CD4-positive, alpha-beta T cell treated with Interleukin-1 beta for 1 hour (primary cell): ENCODE data around the gene CORO6.
A peak's percentile ranks its signal among the peaks of the same experiment; 100 is the strongest.

Source experiments
- DNase-seq, 2 donors: peaks; one replicate each; pipeline ENCODE4 v3.0.0-alpha.2; 2020 to 2022

CORO6 gene

GRCh38 chr17:29612404-29613280, 10.1 kb downstream of the CORO6 start:
- DNase-seq, result no peak

- no peak for DNase-seq
Measured at GRCh38 chr17:29612094-29612403, 10.7 kb downstream of the CORO6 start.

- no peak for DNase-seq
Measured at GRCh38 chr17:29611351-29612093, 11.2 kb downstream of the CORO6 start.

GRCh38 chr17:29610395-29610794, 12.3 kb downstream of the CORO6 start:
- DNase-seq, result no peak

DNA sequence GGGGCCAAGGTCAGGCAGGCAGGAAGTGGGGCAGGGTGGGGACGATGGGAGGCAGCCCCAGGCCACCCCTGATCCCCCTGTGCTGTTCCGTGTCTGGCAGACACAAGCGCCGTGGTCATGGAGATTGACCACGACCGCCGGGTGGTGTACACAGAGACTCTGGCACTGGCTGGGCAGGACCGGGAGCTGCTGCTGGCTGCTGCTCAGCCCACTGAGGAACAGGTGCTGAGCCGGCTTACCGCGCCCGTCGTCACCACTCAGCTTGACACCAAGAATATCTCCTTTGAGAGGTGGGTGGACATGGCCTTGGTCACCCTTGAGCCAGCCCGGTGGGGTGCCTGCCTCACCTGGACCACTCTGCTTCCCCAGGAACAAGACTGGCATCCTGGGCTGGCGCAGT, 13.7 kb downstream of the CORO6 start:
- DNase-seq, result no peak

- no peak for DNase-seq
Measured at GRCh38 chr17:29607557-29608195, 15.0 kb downstream of the CORO6 start.

DNA sequence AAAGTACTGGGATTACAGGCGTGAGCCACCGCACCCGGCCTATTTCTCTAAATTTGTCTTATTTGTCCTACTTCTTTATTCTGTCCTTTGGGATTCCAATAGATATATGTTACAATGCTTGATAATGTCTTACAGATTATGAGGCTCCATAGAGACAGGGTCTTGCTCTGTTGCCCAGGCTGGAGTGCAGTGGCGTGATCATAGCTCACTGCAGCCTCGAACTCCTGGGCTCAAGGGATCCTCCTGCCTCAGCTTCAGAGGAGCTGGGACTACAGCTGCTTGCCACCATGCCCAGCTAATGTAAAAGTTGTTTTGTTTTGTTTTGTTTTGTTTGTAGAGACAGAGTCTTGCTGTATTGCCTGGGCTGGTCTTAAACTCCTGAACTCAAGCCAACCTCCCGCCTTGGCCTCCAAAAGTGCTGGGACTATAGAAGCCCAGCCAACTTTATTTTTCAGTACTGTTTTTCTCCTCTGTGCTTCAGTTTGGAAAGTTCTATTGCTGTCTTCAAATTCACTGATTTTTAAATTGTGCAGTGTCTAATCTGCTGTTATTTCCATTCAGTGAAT, 19.5 kb downstream of the CORO6 start:
- DNase-seq, result no peak

DNA sequence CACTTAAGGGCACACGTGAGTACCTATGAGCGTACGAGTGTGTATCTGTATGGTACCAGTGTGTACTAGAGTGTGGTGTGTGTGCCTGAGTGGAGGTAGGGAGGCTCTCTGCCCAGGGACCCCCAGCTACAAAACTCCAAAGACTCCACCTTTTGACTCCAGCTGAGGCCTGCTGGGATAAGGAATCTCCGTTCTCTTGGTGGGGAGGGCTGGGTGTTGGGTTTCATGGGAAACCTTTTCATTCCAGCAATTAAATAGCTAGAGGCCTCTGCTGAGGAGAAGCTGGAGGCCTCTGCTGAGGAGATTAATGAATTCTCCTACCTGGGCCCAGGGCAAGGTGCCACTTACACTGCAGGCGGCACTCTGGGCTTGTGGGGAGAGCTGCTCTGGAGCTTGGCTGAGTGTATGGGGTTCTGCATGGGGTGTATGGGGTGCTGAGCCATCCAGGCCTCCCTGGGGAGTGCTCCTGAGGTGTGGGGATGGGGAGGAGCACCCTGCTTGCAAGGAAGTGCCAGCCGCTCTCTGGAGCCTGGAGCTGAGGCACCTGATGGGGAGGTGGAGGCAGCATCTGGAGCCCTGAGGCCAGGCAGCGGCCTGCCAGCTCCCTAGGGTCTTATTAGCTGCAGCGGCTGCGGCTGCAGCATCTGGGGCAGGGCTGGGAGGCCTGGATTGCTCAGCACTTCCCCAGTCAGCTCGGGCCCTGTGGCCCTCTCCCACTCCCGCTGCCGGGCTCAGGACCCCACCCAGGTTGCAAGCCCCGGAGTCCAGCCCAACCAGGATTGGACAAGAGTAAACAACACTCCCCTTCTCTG, 25.1 kb downstream of the CORO6 start:
- no peak for DNase-seq

DNA sequence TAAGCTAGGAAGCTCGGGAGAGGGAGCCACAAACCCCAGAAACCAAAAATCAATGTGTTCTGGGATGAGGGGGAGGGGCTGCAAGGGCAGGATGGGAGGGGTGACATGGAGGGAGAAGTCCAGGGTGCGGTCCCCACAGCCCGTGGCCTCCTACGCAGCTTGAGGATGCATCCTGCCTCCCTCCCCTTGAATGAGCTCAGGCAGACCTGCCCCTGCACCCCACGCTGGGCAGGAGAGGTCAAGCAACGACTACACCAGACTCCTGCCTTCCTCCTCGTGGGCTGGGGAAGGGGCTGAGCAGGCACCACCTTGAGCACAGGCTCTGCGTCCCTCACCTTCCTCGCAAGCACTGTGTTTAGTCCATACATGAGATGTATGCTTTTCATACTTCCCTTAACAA, 25.9 kb downstream of the CORO6 start:
- DNase-seq, result no peak

DNA sequence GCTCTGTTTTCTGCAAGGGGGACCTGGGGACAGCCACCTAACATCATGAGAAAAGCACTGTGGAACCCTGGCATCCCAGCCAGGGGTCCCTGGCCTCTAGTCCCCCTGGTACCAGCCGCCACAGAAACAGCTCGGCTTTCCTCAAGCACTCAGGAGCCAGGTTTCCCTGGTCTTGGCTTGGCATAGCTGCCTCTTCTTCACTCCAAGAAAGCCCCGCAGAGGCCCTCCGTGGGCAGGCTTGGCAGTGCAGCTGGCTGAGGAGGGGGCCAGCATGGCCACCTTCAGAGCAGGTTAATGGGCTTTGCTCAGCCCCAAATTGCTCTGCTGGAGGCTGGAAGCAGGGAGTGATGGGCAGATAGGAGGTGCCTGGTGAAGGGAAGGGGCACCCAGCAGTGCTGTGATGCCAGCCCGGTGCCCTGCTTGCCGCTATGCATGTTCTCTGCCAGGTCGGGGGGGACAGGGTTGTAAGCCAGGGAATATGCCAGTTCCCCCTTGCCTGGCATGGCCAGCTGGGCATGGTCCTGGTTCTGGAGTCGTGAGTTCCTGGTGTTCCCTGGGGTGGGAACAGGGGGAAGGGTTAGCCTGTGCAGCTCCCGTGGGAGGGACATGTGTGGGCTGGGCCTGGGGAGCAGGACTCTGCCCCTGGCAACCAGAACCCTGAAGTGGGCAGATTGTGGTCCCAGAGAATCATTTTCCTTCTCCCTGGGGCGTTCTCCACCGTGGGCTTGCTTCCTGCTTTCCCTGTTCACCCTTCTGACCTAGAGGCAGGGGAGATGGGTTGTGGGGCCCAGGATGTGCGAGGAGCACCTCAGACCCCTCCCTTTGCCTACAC, 26.6 kb downstream of the CORO6 start:
- DNase-seq, result no peak

GRCh38 chr17:29595107-29595942, 27.4 kb downstream of the CORO6 start:
- no peak for DNase-seq

GRCh38 chr17:29594519-29595090, 28.1 kb downstream of the CORO6 start:
- DNase-seq, result no peak

DNA sequence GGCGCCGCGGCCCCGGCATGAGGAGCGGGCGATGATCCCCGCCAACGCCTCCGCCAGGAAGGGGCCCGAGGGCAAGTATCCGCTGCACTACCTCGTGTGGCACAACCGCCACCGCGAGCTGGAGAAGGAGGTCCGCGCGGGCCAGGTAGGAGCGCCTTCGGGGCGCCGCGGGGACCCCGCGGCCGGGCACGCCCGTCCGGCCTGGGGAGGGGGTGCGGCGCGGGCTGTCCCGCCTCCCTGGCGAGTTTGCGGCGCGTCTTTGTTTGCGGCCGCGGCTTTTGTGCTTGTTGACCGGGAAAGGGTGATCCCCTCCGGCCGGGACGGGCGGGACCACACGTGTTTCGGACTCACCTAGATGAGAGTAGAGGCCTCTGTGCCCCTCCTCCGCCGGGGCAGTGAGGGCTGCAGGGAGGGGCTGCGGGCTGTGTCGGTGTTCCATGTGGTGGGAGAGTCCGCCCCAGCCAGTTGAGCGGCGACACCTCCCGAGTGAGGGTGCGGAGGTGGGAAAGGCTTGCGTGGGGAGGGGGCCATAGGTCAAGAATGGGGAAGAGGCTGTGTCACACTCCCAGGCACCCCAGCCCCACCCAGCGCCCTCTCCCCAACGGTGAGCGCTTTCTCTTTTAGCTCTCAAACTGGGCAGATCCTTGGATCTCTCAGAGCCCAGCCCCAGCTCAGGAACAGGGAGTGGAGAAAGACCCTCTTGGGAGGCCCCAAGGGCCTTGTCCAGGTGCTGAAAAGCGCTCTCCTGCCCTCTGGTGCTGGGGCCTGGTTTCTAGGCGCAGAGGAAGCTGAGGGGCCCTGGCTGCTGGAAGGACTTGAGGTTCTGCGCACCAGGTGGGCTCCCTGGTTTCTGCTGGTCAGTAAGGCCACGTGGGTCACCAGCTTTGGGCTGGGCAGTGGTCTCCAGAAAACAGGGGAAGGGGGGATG, 28.9 kb downstream of the CORO6 start:
- no peak for DNase-seq

DNA sequence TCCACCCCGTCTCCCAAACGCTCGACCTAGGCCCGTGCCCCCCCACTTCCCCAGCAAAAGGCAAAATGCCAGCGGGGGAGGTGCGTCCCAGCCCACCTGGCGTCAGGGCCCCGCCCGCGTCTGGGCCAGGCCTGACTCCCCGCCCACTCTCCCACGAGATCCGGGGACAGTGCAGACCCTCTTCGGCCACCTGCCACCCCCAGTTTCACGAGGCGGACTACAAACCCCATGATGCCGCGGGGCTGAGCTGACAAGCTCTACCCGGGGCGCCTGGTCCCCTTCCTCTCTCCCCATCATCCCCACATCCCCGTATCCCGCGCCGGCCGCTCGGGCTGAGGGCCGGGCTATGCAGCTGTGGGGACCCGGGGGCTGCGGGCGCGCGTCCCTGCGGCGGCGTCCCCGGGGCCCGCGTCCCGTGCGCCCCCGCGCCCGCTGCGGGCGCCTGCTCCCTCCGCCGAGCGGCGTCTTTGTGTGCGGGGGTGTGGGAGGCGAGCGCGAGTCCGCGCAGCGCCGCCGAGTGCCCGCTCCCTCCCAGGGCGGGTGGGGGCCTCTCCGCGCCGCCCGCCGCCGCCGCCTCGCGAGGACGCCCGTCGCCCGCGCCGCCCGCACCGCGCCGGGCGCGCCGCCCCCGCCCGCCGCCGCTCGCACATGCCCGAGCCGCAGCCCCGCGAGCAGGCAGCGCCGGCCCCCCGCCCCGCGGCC, 29.7 kb downstream of the CORO6 start, which contains the start of gene ANKRD13B:
Gene ANKRD13B (plus strand): TSS at position 283 of the 702 bp plus-strand sequence. CDS start 490 bp downstream, outside the sequence.
- DNase-seq, result no peak

- DNase-seq, result peak; percentile 78 to 81
Measured at GRCh38 chr17:29591737-29592608, 30.7 kb downstream of the CORO6 start.

DNA sequence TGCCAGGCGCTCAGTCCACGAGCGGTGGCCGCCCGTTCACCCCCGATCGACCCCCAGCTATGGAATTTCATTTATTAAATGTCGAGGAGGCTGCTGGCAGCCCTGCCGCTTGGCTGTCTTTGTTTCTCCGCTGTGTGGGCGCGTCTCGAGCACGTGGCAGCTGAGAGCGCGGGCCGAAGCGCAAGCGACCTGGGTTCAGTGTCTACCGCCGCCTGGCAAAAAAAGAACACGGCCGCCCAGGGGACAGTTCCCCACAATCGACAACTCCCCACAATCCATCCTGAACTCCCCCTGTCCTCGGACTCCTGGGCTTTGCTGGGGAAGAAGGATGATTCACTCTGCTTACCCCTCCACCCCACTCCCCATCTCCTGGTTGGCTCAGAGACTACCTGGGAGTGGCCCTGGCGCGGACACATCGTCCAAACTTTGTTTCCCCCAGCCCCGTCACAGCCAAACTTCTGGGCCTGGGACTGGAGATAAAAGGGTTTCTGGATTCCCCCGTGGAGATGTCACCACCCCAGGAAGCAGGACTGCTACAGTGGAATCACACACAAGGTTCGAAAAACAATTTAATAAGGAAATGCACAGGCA, 31.5 kb downstream of the CORO6 start:
- DNase-seq, result peak in 1 of 2 donors; percentile 28
